H9 (cell line): Measurements from ENCODE around the gene DNTT. TPM values are rescaled to one million over a fixed set of nuclear protein-coding genes. Genes with fewer than 3 reads are reported as not detected.
A peak's percentile ranks its signal among the peaks of the same experiment; 100 is the strongest.

Experiments used
- DNase-seq: peaks from one replicate; pipeline ENCODE4 v3.0.0-alpha.2; 2017
- H2AFZ ChIP-seq: one replicate; pipeline ENCODE4 v1.6.1; 2013; ENCODE audit warnings: mild to moderate bottlenecking, low read length, control low read depth, moderate library complexity
- H2AK5ac ChIP-seq: 2 replicates; pipeline ENCODE4 v1.6.1; 2013; ENCODE audit warnings: low read length, control low read depth, mixed read lengths; ENCODE audit not compliant: insufficient read length
- H2BK120ac ChIP-seq: one replicate; pipeline ENCODE4 v1.6.1; 2013; ENCODE audit warnings: low read depth, mild to moderate bottlenecking, low read length, control low read depth, inconsistent platforms; ENCODE audit not compliant: poor library complexity, severe bottlenecking
- H2BK12ac ChIP-seq: 2 replicates; pipeline ENCODE4 v1.6.1; 2013; ENCODE audit warnings: low read length, control low read depth, mixed read lengths, low read depth; ENCODE audit not compliant: insufficient read length
- H2BK15ac ChIP-seq: 2 replicates; pipeline ENCODE4 v1.6.1; 2013; ENCODE audit warnings: low read depth, low read length, control low read depth
- H2BK20ac ChIP-seq: one replicate; pipeline ENCODE4 v1.6.1; 2013; ENCODE audit warnings: low read depth, mild to moderate bottlenecking, low read length, control low read depth, inconsistent platforms; ENCODE audit not compliant: poor library complexity, severe bottlenecking
- H2BK5ac ChIP-seq: 2 replicates; pipeline ENCODE4 v1.6.1; 2013; ENCODE audit warnings: low read length, control low read depth, mixed read lengths; ENCODE audit not compliant: insufficient read length
- H3K14ac ChIP-seq: 2 replicates; pipeline ENCODE4 v1.6.1; 2013; ENCODE audit warnings: low read length, control low read depth; ENCODE audit not compliant: insufficient read depth
- H3K18ac ChIP-seq: 2 replicates; pipeline ENCODE4 v1.6.1; 2013; ENCODE audit warnings: low read depth, mild to moderate bottlenecking, mixed read lengths, low read length, control low read depth; ENCODE audit not compliant: insufficient read length
- H3K23ac ChIP-seq: 2 replicates; pipeline ENCODE4 v1.6.1; 2013; ENCODE audit warnings: low read length, control low read depth, mixed read lengths, low read depth; ENCODE audit not compliant: insufficient read length
- H3K23me2 ChIP-seq: 2 replicates; pipeline ENCODE4 v1.6.1; 2013; ENCODE audit warnings: low read depth, mild to moderate bottlenecking, mixed read lengths, low read length, control low read depth; ENCODE audit not compliant: insufficient read length, poor library complexity, severe bottlenecking
- H3K27ac ChIP-seq: 2 replicates; pipeline ENCODE4 v1.5.1; 2013; ENCODE audit warnings: low read length, control low read depth, mixed read lengths, low read depth; ENCODE audit not compliant: insufficient read length
- H3K27me3 ChIP-seq: 2 replicates; pipeline ENCODE4 v1.6.1; 2013; ENCODE audit warnings: low read length, control low read depth, inconsistent platforms; ENCODE audit not compliant: insufficient read depth
- H3K4ac ChIP-seq: 2 replicates; pipeline ENCODE4 v1.6.1; 2013; ENCODE audit warnings: low read depth, mild to moderate bottlenecking, control low read depth, inconsistent platforms, low read length, moderate library complexity
- H3K4me1 ChIP-seq: 2 replicates; pipeline ENCODE4 v1.6.1; 2013; ENCODE audit warnings: low read length, control low read depth, inconsistent platforms; ENCODE audit not compliant: insufficient read depth
- H3K4me2 ChIP-seq: 2 replicates; pipeline ENCODE4 v1.6.1; 2013; ENCODE audit warnings: low read length, control low read depth, mixed read lengths; ENCODE audit not compliant: insufficient read length, insufficient read depth
- H3K56ac ChIP-seq: 2 replicates; pipeline ENCODE4 v1.6.1; 2013; ENCODE audit warnings: low read depth, mild to moderate bottlenecking, mixed read lengths, low read length, control low read depth; ENCODE audit not compliant: insufficient read length
- H3K79me1 ChIP-seq: 2 replicates; pipeline ENCODE4 v1.6.1; 2013; ENCODE audit warnings: low read depth, mild to moderate bottlenecking, moderate library complexity, low read length, control low read depth, inconsistent platforms; ENCODE audit not compliant: insufficient read depth, poor library complexity, severe bottlenecking
- H3K79me2 ChIP-seq: 2 replicates; pipeline ENCODE4 v1.6.1; 2013; ENCODE audit warnings: low read length, control low read depth, inconsistent platforms; ENCODE audit not compliant: insufficient read depth
- H3K9ac ChIP-seq: 2 replicates; pipeline ENCODE4 v1.6.1; 2013; ENCODE audit warnings: low read length, control low read depth, mixed read lengths; ENCODE audit not compliant: insufficient read length; ENCODE audit errors: extremely low read depth
- H3K9me3 ChIP-seq: one replicate; pipeline ENCODE4 v1.6.1; 2013; ENCODE audit warnings: low read depth, low read length, inconsistent platforms; ENCODE audit not compliant: control insufficient read depth
- H3T11ph ChIP-seq: one replicate; pipeline ENCODE4 v1.6.1; 2013; ENCODE audit warnings: mild to moderate bottlenecking, low read length, control low read depth, inconsistent platforms
- H4K20me1 ChIP-seq: one replicate; pipeline ENCODE4 v1.6.1; 2013; ENCODE audit not compliant: control insufficient read depth, insufficient read length, insufficient read depth
- H4K5ac ChIP-seq: 2 replicates; pipeline ENCODE4 v1.6.1; 2013; ENCODE audit warnings: low read depth, mild to moderate bottlenecking, mixed read lengths, low read length, control low read depth; ENCODE audit not compliant: insufficient read length
- H4K8ac ChIP-seq: replicated peaks from 2 replicates; pipeline ENCODE4 v1.6.1; 2013; ENCODE audit warnings: low read length, control low read depth, mixed read lengths, low read depth; ENCODE audit not compliant: insufficient read length
- H4K91ac ChIP-seq: 2 replicates; pipeline ENCODE4 v1.6.1; 2013; ENCODE audit warnings: low read depth, mild to moderate bottlenecking, moderate library complexity, mixed read lengths, low read length, control low read depth; ENCODE audit not compliant: insufficient read length
- H3K27ac Mint-ChIP-seq, 3 experiments: 2 replicates in 2 of 3; 3 replicates in 1 of 3; pipeline ENCODE4 v1.8.0; 2020 to 2021; ENCODE audit warnings: mixed read lengths in 3 of 3, mild to moderate bottlenecking in 1 of 3, moderate library complexity in 1 of 3
- H3K27me3 Mint-ChIP-seq: 2 replicates; pipeline ENCODE4 v1.8.0; 2021; ENCODE audit warnings: low read depth, mild to moderate bottlenecking, moderate library complexity, mixed read lengths
- H3K36me3 Mint-ChIP-seq, 3 experiments: 2 replicates in 2 of 3; 3 replicates in 1 of 3; pipeline ENCODE4 v1.8.0; 2020 to 2021; ENCODE audit warnings: low read depth in 3 of 3, mixed read lengths in 3 of 3; ENCODE audit not compliant: insufficient read depth in 1 of 3
- H3K4me1 Mint-ChIP-seq, 2 experiments: 2 replicates each; pipeline ENCODE4 v1.8.0; 2020; ENCODE audit warnings: mixed read lengths in 2 of 2
- H3K4me3 Mint-ChIP-seq, 2 experiments: 2 replicates in 1 of 2; 3 replicates in 1 of 2; pipeline ENCODE4 v1.8.0; 2020 to 2021; ENCODE audit warnings: mild to moderate bottlenecking in 2 of 2, mixed read lengths in 2 of 2, moderate library complexity in 1 of 2
- H3K9me3 Mint-ChIP-seq, 2 experiments: 2 replicates in 1 of 2; 3 replicates in 1 of 2; pipeline ENCODE4 v1.8.0; 2020; ENCODE audit warnings: mild to moderate bottlenecking in 2 of 2, mixed read lengths in 2 of 2, moderate library complexity in 1 of 2
- WGBS: extraction: QIAGEN DNeasy Blood & Tissue Kit; methylation state at CpG from one replicate; pipeline ENCODE4 v1.1.7; 2013; ENCODE audit warnings: missing lambda C conversion rate, low lambda C conversion rate, mixed read lengths; ENCODE audit not compliant: insufficient read length; ENCODE audit errors: extremely low coverage; 5-methylcytosine and 5-hydroxymethylcytosine counted together
- total RNA-seq: library from RNA; stranded (reverse); gene quantifications from 2 replicates; pipeline ENCODE4 v1.2.1, GENCODE V29; 2021
- TF ChIP-seq, protein P1 (sequence below): fragments of 200-600 bp; sonication (generic); conservative IDR thresholded peaks from 3 replicates; pipeline ENCODE4 v1.8.0; 2021; ENCODE audit warnings: antibody characterized with exemption, mild to moderate bottlenecking

Gene DNTT
- total RNA-seq, 1 experiment from 2014 or later = not detected

DNA sequence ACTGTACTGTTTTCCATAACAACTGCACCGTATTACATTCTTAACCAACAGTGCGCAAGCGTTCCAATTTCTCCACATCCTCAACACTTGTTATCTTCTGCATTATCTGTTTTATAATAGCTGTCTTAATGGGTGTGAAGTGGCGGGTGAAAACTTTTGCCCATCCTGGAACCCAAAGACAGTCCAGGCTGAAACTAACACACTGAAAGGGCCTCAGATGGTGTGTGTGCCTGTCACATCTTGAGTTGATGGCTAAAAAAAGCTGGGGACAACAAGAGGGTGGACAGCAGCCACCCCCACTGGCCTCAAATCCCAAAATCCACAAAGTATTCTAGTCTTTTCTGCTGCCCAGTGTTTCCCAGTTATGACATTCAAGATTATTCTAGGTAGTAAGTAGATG is 35.1 kb downstream of the DNTT start:
- no peak overlapping the region for H2BK12ac ChIP-seq
- no peak overlapping the region for H2AFZ ChIP-seq
- H4K8ac ChIP-seq = no peak overlapping the region
- WGBS = no CpG with 5 or more reads among the region's 4 CpGs
- H3K56ac ChIP-seq = no peak overlapping the region
- H4K5ac ChIP-seq = no peak overlapping the region
- no peak overlapping the region for H3K23ac ChIP-seq
- peaks cover 4% of the 10 kb centered on the region; the same call in 1 of the 2 replicates for H3K4me1 ChIP-seq
- no peak overlapping the region for H2BK5ac ChIP-seq
- no peak overlapping the region for H3T11ph ChIP-seq
- H3K79me2 ChIP-seq = no peaks in the 10 kb centered on the region
- no peak overlapping the region for H2BK15ac ChIP-seq
- no peak overlapping the region for H3K4me3 Mint-ChIP-seq
- H3K9me3 Mint-ChIP-seq = peaks cover 0 to 2% of the 10 kb centered on the region in 2 experiments; a peak in 1 of 5 replicates
- H3K14ac ChIP-seq = no peak overlapping the region
- H3K4me1 Mint-ChIP-seq = peaks cover 55 to 58% of the 10 kb centered on the region in 2 experiments
- peak overlapping the region in 1 of 3 experiments; percentile 55; a peak in 1 of 7 replicates for H3K27ac Mint-ChIP-seq
- no peak overlapping the region for H2BK20ac ChIP-seq
- DNase-seq = no peak
- H3K4me2 ChIP-seq = no peak overlapping the region
- H3K27me3 ChIP-seq = no peaks in the 10 kb centered on the region
- H2BK120ac ChIP-seq = no peak overlapping the region
- H3K18ac ChIP-seq = no peak overlapping the region
- H3K79me1 ChIP-seq = no peaks in the 10 kb centered on the region
- no peaks in the 10 kb centered on the region for H3K23me2 ChIP-seq
- no peak overlapping the region for H3K9ac ChIP-seq
- no peak overlapping the region for H2AK5ac ChIP-seq
- peaks cover 22% of the 10 kb centered on the region for H3K27me3 Mint-ChIP-seq
- H3K4ac ChIP-seq = no peak overlapping the region
- no peak overlapping the region for H4K91ac ChIP-seq
- H3K27ac ChIP-seq = no peak overlapping the region
- no peaks in the 10 kb centered on the region for H3K9me3 ChIP-seq
- TF ChIP-seq, protein P1, sequence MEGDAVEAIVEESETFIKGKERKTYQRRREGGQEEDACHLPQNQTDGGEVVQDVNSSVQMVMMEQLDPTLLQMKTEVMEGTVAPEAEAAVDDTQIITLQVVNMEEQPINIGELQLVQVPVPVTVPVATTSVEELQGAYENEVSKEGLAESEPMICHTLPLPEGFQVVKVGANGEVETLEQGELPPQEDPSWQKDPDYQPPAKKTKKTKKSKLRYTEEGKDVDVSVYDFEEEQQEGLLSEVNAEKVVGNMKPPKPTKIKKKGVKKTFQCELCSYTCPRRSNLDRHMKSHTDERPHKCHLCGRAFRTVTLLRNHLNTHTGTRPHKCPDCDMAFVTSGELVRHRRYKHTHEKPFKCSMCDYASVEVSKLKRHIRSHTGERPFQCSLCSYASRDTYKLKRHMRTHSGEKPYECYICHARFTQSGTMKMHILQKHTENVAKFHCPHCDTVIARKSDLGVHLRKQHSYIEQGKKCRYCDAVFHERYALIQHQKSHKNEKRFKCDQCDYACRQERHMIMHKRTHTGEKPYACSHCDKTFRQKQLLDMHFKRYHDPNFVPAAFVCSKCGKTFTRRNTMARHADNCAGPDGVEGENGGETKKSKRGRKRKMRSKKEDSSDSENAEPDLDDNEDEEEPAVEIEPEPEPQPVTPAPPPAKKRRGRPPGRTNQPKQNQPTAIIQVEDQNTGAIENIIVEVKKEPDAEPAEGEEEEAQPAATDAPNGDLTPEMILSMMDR = no peak
- H4K20me1 ChIP-seq = no peaks in the 10 kb centered on the region
- H3K36me3 Mint-ChIP-seq = peaks cover 0 to 1% (median 0%) of the 10 kb centered on the region in 3 experiments; a peak in 3 of 7 replicates
